ENCODE measurements around the gene VAPA.

DNA sequence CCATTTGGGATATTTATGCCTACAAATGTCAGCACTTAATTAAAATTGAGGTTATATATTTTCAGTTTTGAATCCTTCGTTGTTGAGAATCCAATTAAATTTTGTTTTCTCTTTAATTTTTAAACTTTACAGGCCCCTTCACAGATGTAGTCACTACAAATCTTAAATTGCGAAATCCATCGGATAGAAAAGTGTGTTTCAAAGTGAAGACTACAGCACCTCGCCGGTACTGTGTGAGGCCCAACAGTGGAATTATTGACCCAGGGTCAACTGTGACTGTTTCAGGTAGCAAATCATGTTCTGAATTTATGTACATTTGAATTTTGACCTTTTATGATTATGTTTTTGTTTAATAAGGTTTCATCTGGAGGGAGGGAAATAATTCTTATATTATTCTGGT, 17.9 kb downstream of the VAPA start:
- TF ChIP-seq, protein P1, sequence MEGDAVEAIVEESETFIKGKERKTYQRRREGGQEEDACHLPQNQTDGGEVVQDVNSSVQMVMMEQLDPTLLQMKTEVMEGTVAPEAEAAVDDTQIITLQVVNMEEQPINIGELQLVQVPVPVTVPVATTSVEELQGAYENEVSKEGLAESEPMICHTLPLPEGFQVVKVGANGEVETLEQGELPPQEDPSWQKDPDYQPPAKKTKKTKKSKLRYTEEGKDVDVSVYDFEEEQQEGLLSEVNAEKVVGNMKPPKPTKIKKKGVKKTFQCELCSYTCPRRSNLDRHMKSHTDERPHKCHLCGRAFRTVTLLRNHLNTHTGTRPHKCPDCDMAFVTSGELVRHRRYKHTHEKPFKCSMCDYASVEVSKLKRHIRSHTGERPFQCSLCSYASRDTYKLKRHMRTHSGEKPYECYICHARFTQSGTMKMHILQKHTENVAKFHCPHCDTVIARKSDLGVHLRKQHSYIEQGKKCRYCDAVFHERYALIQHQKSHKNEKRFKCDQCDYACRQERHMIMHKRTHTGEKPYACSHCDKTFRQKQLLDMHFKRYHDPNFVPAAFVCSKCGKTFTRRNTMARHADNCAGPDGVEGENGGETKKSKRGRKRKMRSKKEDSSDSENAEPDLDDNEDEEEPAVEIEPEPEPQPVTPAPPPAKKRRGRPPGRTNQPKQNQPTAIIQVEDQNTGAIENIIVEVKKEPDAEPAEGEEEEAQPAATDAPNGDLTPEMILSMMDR (IDR thresholded peaks at IDR 0.05): no peak
- no peak for TF ChIP-seq POLR2A (IDR thresholded peaks at IDR 0.05)

All from right lobe of liver (tissue), 4 donors.